HCT116 (cell line): ENCODE measurements around the gene NEMP2. TPM values are rescaled to one million over a fixed set of nuclear protein-coding genes. Genes with fewer than 3 reads are reported as not detected.
A peak's percentile ranks its signal among the peaks of the same experiment; 100 is the strongest.

Experiments
- ATAC-seq: fragments of 200-7000 bp; cut with Tn5 transposase; 2 replicates; pipeline ENCODE4 v1.9.1; 2020; ENCODE audit warnings: mild to moderate bottlenecking, moderate library complexity
- BruUV-seq: library from RNA; stranded (reverse); fragments of 400-500 nt; replicated peaks from 2 replicates; lab custom pipeline; 2021; lab: Mats Ljungman, UMichigan
- CTCF ChIA-PET: fragments of 300-600 bp; sonication (Branson Sonifier 250); formaldehyde crosslinking; loops from one replicate; lab custom pipeline; 2021; ENCODE audit warnings: antibody characterized with exemption; lab: Charles Lee
- POLR2A ChIA-PET: fragments of 300-600, 350-600 bp; sonication (Branson Sonifier 250); formaldehyde crosslinking; loops from one replicate; lab custom pipeline; 2021; ENCODE audit warnings: antibody characterized with exemption; lab: Charles Lee
- RAD21 ChIA-PET, 2 experiments: fragments of 300-600 bp; sonication (Branson Sonifier 250); formaldehyde crosslinking; loops; one replicate each; lab custom pipeline; 2023; ENCODE audit warnings: low total read pairs in 2 of 2; ENCODE audit not compliant: uncharacterized antibody in 2 of 2, unreplicated experiment in 2 of 2, low non-redundant PET in 1 of 2; lab: Charles Lee
- DNase-seq: peaks from one replicate; pipeline ENCODE4 v3.0.0-alpha.2; 2010; ENCODE audit warnings: low read depth, low spot score
- H2AFZ ChIP-seq: fragments of 200-600 bp; shearing (Covaris generic), sonication (generic); 2 replicates; pipeline ENCODE4 v1.6.1; 2017; ENCODE audit warnings: low read depth, mixed run types, mixed read lengths, antibody characterized with exemption, low read length; ENCODE audit not compliant: poor library complexity, severe bottlenecking
- H3K27ac ChIP-seq: 2 replicates; pipeline ENCODE4 v1.5.1; 2012; ENCODE audit warnings: low read depth, low read length
- H3K27me3 ChIP-seq: fragments of 200-600 bp; sonication (generic); 2 replicates; pipeline ENCODE4 v1.6.1; 2016; ENCODE audit warnings: mixed run types, low read length, mixed read lengths; ENCODE audit not compliant: insufficient read depth
- H3K36me3 ChIP-seq, 2 experiments: fragments of 200-500 bp in 1 of 2; fragments of 200-600 bp in 1 of 2; sonication (Bioruptor generic) in 1 of 2; sonication (generic) in 1 of 2; 2 replicates each; pipeline versions ENCODE4 v1.5.1 to v1.6.1; 2014 to 2016; ENCODE audit warnings: low read length in 2 of 2, inconsistent platforms in 1 of 2, mixed read lengths in 1 of 2, mixed run types in 1 of 2; ENCODE audit not compliant: insufficient read depth in 2 of 2, control insufficient read depth in 1 of 2
- H3K4me1 ChIP-seq, 2 experiments: fragments of 200-600 bp in 1 of 2; sonication (generic) in 1 of 2; 2 replicates each; pipeline versions ENCODE4 v1.5.1 to v1.6.1; 2012 to 2017; ENCODE audit warnings: low read length in 2 of 2, inconsistent platforms in 1 of 2, mild to moderate bottlenecking in 1 of 2, mixed read lengths in 1 of 2, mixed run types in 1 of 2, moderate library complexity in 1 of 2; ENCODE audit not compliant: insufficient read depth in 2 of 2, control insufficient read depth in 1 of 2
- H3K4me2 ChIP-seq: fragments of 200-600 bp; sonication (generic); 2 replicates; pipeline ENCODE4 v1.6.1; 2017; ENCODE audit warnings: mixed run types, low read length, mixed read lengths
- H3K4me3 ChIP-seq, 2 experiments: fragments of 200-600 bp in 1 of 2; sonication (generic) in 1 of 2; replicated peaks in 1 of 2; 2 replicates each; pipeline ENCODE4 v1.5.1; 2011 to 2016; ENCODE audit warnings: low read length in 2 of 2, control low read depth in 1 of 2, low read depth in 1 of 2, mild to moderate bottlenecking in 1 of 2, mixed read lengths in 1 of 2, mixed run types in 1 of 2
- H3K79me2 ChIP-seq: fragments of 200-600 bp; sonication (generic); 2 replicates; pipeline ENCODE4 v1.6.1; 2017; ENCODE audit warnings: mild to moderate bottlenecking, mixed run types, low read length, moderate library complexity, mixed read lengths; ENCODE audit not compliant: insufficient read depth
- H3K9ac ChIP-seq: fragments of 200-600 bp; sonication (generic); 2 replicates; pipeline ENCODE4 v1.6.1; 2016; ENCODE audit warnings: low read length, mixed read lengths
- H3K9me2 ChIP-seq: fragments of 200-600 bp; sonication (generic), shearing (Covaris generic); 2 replicates; pipeline ENCODE4 v1.6.1; 2017; ENCODE audit warnings: mixed run types, mild to moderate bottlenecking, moderate library complexity; ENCODE audit not compliant: insufficient read depth
- H3K9me3 ChIP-seq, 2 experiments: fragments of 200-500 bp in 1 of 2; fragments of 200-600 bp in 1 of 2; sonication (Bioruptor generic) in 1 of 2; sonication (generic) in 1 of 2; 2 replicates each; pipeline ENCODE4 v1.6.1; 2014 to 2017; ENCODE audit warnings: low read length in 2 of 2, mixed read lengths in 2 of 2, inconsistent platforms in 1 of 2, low read depth in 1 of 2, mild to moderate bottlenecking in 1 of 2, mixed run types in 1 of 2, moderate library complexity in 1 of 2; ENCODE audit not compliant: control insufficient read depth in 1 of 2, insufficient read depth in 1 of 2
- H4K20me1 ChIP-seq: fragments of 200-600 bp; sonication (generic), shearing (Covaris generic); 2 replicates; pipeline ENCODE4 v1.6.1; 2017; ENCODE audit warnings: mixed run types, mild to moderate bottlenecking, moderate library complexity; ENCODE audit not compliant: insufficient read depth
- CEBPB ChIP-seq: IDR thresholded peaks from 2 replicates; pipeline ENCODE4 v1.6.1; 2012; ENCODE audit warnings: low read depth
- CTCF ChIP-seq, 3 experiments: fragments of 200-600 bp in 1 of 3; sonication (generic) in 1 of 3; IDR thresholded peaks in 2 of 3; conservative IDR thresholded peaks in 1 of 3; 2 replicates each; pipeline ENCODE4 v1.5.1; 2012 to 2017; ENCODE audit warnings: low read depth in 2 of 3, low read length in 2 of 3, antibody characterized with exemption in 1 of 3, borderline replicate concordance in 1 of 3, control low read depth in 1 of 3, mild to moderate bottlenecking in 1 of 3, mixed read lengths in 1 of 3, mixed run types in 1 of 3, moderate library complexity in 1 of 3; ENCODE audit not compliant: insufficient read depth in 1 of 3
- ELF1 ChIP-seq: IDR thresholded peaks from 2 replicates; pipeline ENCODE4 v1.6.1; 2012; ENCODE audit warnings: low read depth, borderline replicate concordance
- EZH2 ChIP-seq: fragments of 200-600 bp; sonication (generic); IDR thresholded peaks from 2 replicates; pipeline ENCODE4 v1.6.1; 2017; ENCODE audit warnings: antibody characterized with exemption, mixed run types
- EZH2phosphoT487 ChIP-seq: fragments of 200-600 bp; IDR thresholded peaks from 2 replicates; pipeline ENCODE4 v1.6.1; 2018; ENCODE audit warnings: antibody characterized with exemption, borderline replicate concordance
- FOSL1 ChIP-seq: IDR thresholded peaks from 2 replicates; pipeline ENCODE4 v1.6.1; 2012; ENCODE audit warnings: low read depth
- JUND ChIP-seq: IDR thresholded peaks from 2 replicates; pipeline ENCODE4 v1.6.1; 2012
- MAX ChIP-seq: IDR thresholded peaks from 2 replicates; pipeline ENCODE4 v1.6.1; 2012
- POLR2A ChIP-seq: IDR thresholded peaks from 2 replicates; pipeline ENCODE4 v1.7.0; 2011; ENCODE audit warnings: borderline replicate concordance; ENCODE audit not compliant: insufficient read depth, insufficient read length; ENCODE audit errors: extremely low read depth
- SP1 ChIP-seq: IDR thresholded peaks from 2 replicates; pipeline ENCODE4 v1.6.1; 2012; ENCODE audit warnings: low read depth
- SRF ChIP-seq: IDR thresholded peaks from 2 replicates; pipeline ENCODE4 v1.6.1; 2012; ENCODE audit warnings: low read depth
- YY1 ChIP-seq: IDR thresholded peaks from 2 replicates; pipeline ENCODE4 v1.6.1; 2011; ENCODE audit warnings: low read length, low read depth, moderate library complexity, mild to moderate bottlenecking; ENCODE audit not compliant: insufficient replicate concordance; ENCODE audit errors: extremely low read depth
- ZBTB33 ChIP-seq: IDR thresholded peaks from 2 replicates; pipeline ENCODE4 v1.6.1; 2011; ENCODE audit warnings: mild to moderate bottlenecking, low read length, moderate library complexity; ENCODE audit not compliant: insufficient replicate concordance; ENCODE audit errors: extremely low read depth
- ZFX ChIP-seq: fragments of 450-650 bp; IDR thresholded peaks from 2 replicates; pipeline ENCODE4 v1.6.1; 2017
- intact Hi-C: fragments of 100-400 bp; cut with micrococcal nuclease; formaldehyde crosslinking; loops from 2 replicates; pipeline ENCODE4 v1.10.0; 2022
- total RNA-seq: library from RNA; stranded (reverse); gene quantifications from one replicate; pipeline ENCODE4 v1.2.1, GENCODE V29; 2021; ENCODE audit not compliant: unreplicated experiment

The NEMP2 gene
- total RNA-seq, 1 experiment from 2014 or later = 8.6 TPM

- TF ChIP-seq FOSL1 (no peak), ZFX (no peak), CEBPB (no peak), ZBTB33 (no peak)
- no peaks in the 10 kb centered on the region for H3K9me2 ChIP-seq
- no peaks in the 10 kb centered on the region for H3K36me3 ChIP-seq
- no peaks in the 10 kb centered on the region for H4K20me1 ChIP-seq
- RAD21 ChIA-PET = no interaction called here
- no peaks in the 10 kb centered on the region for H3K9me3 ChIP-seq
- DNase-seq = no peak
- H3K27ac ChIP-seq = no peak overlapping the region
- intact Hi-C loops = no loop called here
- no peak for ATAC-seq
- peaks cover 42 to 45% of the 10 kb centered on the region in 2 experiments for H3K4me1 ChIP-seq
- no TSS peak for BruUV-seq
- H3K4me2 ChIP-seq = peak overlapping the region; percentile 35
- no peaks in the 10 kb centered on the region for H3K79me2 ChIP-seq
- no peak overlapping the region for H2AFZ ChIP-seq
- POLR2A ChIA-PET = no interaction called here
- no peak overlapping the region for H3K4me3 ChIP-seq
- CTCF ChIA-PET = no interaction called here
- H3K27me3 ChIP-seq = no peaks in the 10 kb centered on the region
- no peak overlapping the region for H3K9ac ChIP-seq
Measured at GRCh38 chr2:190466819-190467446, 67.6 kb downstream of the NEMP2 start.

- H3K9me3 ChIP-seq = no peaks in the 10 kb centered on the region
- no peaks in the 10 kb centered on the region for H3K79me2 ChIP-seq
- no peak overlapping the region for H2AFZ ChIP-seq
- ChIA-PET CTCF (no interaction called here), POLR2A (no interaction called here), RAD21 (no interaction called here)
- no peaks in the 10 kb centered on the region for H3K27me3 ChIP-seq
- H3K4me1 ChIP-seq = peaks cover 37 to 40% of the 10 kb centered on the region in 2 experiments
- H3K9me2 ChIP-seq = no peaks in the 10 kb centered on the region
- no TSS peak for BruUV-seq
- H3K9ac ChIP-seq = no peak overlapping the region
- no peak for DNase-seq
- H4K20me1 ChIP-seq = no peaks in the 10 kb centered on the region
- intact Hi-C loops = no loop called here
- no peaks in the 10 kb centered on the region for H3K36me3 ChIP-seq
- no peak for ATAC-seq
- no peak overlapping the region for H3K27ac ChIP-seq
- H3K4me2 ChIP-seq = no peak overlapping the region
- no peak overlapping the region for H3K4me3 ChIP-seq
- TF ChIP-seq SP1 (no peak), POLR2A (no peak), JUND (no peak), ZBTB33 (no peak), CEBPB (no peak), EZH2 (no peak), SRF (no peak), EZH2phosphoT487 (no peak), ELF1 (no peak), YY1 (no peak), FOSL1 (no peak), CTCF (IDR thresholded peaks at IDR 0.05 in 2 of 3, conservative IDR thresholded peaks at IDR 0.05 in 1 of 3; ENCODE audit: borderline replicate concordance in 1 of 3, insufficient read depth in 1 of 3, low read depth in 2 of 3, low read length in 2 of 3) (no peak), MAX (no peak)
Measured at GRCh38 chr2:190465060-190465459, 69.5 kb downstream of the NEMP2 start.
